ENCODE data around the gene KRIT1.

GRCh38 chr7:92282930-92283329 is 37.2 kb upstream of the KRIT1 start:
- TF ChIP-seq, protein P1, sequence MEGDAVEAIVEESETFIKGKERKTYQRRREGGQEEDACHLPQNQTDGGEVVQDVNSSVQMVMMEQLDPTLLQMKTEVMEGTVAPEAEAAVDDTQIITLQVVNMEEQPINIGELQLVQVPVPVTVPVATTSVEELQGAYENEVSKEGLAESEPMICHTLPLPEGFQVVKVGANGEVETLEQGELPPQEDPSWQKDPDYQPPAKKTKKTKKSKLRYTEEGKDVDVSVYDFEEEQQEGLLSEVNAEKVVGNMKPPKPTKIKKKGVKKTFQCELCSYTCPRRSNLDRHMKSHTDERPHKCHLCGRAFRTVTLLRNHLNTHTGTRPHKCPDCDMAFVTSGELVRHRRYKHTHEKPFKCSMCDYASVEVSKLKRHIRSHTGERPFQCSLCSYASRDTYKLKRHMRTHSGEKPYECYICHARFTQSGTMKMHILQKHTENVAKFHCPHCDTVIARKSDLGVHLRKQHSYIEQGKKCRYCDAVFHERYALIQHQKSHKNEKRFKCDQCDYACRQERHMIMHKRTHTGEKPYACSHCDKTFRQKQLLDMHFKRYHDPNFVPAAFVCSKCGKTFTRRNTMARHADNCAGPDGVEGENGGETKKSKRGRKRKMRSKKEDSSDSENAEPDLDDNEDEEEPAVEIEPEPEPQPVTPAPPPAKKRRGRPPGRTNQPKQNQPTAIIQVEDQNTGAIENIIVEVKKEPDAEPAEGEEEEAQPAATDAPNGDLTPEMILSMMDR (IDR thresholded peaks at IDR 0.05; ENCODE audit: poor library complexity), result no peak
- TF ChIP-seq EZH2 (IDR thresholded peaks at IDR 0.05; ENCODE audit: borderline replicate concordance) (no peak), EZH2phosphoT487 (IDR thresholded peaks at IDR 0.05; ENCODE audit: low read depth, severe bottlenecking, unreplicated experiment) (no peak)
